Keratinocyte (primary cell): ENCODE data around the gene RALGAPA2.

Experiments
- EZH2 ChIP-seq: IDR thresholded peaks from one replicate; pipeline ENCODE4 v1.6.1; 2012; ENCODE audit warnings: inconsistent platforms, mild to moderate bottlenecking, low read length, moderate library complexity
- TF ChIP-seq, protein P1 (sequence below), 3 experiments: IDR thresholded peaks in 1 of 3; conservative IDR thresholded peaks in 1 of 3; optimal IDR thresholded peaks in 1 of 3; 2 replicates in 2 of 3; 3 replicates in 1 of 3; pipeline versions ENCODE3 to v1.5.1; 2011; ENCODE audit warnings: low read length in 3 of 3, mild to moderate bottlenecking in 3 of 3, moderate library complexity in 2 of 3, control low read depth in 1 of 3, inconsistent platforms in 1 of 3; ENCODE audit not compliant: insufficient read depth in 2 of 3; ENCODE audit errors: extremely low read depth in 1 of 3

DNA sequence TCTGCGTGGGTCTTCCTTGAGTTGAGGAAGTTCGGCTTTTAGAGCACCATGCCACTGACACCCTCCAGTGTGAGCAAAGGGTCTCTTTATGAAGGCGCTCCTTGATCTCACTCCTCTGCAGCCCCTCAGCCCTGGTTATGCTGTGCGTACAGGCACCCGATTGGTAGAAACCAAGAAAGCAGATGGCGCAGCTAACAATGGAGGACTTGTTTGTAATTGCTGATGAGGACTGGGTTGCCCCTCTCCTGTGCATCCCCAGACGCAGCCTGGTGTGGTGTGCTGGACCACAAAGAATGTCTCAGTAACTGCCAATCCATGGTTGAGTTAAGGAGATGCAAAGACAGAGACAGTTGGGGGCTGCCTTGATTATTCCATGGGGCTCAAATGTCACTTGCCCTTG, 314.3 kb downstream of the RALGAPA2 start:
- TF ChIP-seq, protein P1, sequence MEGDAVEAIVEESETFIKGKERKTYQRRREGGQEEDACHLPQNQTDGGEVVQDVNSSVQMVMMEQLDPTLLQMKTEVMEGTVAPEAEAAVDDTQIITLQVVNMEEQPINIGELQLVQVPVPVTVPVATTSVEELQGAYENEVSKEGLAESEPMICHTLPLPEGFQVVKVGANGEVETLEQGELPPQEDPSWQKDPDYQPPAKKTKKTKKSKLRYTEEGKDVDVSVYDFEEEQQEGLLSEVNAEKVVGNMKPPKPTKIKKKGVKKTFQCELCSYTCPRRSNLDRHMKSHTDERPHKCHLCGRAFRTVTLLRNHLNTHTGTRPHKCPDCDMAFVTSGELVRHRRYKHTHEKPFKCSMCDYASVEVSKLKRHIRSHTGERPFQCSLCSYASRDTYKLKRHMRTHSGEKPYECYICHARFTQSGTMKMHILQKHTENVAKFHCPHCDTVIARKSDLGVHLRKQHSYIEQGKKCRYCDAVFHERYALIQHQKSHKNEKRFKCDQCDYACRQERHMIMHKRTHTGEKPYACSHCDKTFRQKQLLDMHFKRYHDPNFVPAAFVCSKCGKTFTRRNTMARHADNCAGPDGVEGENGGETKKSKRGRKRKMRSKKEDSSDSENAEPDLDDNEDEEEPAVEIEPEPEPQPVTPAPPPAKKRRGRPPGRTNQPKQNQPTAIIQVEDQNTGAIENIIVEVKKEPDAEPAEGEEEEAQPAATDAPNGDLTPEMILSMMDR (optimal IDR thresholded peaks at IDR 0.05 in 1 of 3, IDR thresholded peaks at IDR 0.05 in 1 of 3, conservative IDR thresholded peaks at IDR 0.05 in 1 of 3; ENCODE audit: extremely low read depth in 1 of 3, insufficient read depth in 2 of 3, low read length in 3 of 3) = no peak
- TF ChIP-seq EZH2 = no peak
